G401.6 (cell line): ENCODE results near the gene GNG11.

Experiments
- FAIRE-seq: peaks from 2 replicates; lab custom pipeline; 2012; peaks lifted over from hg19 to GRCh38; lab: Jason Lieb, UNC

Gene GNG11

DNA sequence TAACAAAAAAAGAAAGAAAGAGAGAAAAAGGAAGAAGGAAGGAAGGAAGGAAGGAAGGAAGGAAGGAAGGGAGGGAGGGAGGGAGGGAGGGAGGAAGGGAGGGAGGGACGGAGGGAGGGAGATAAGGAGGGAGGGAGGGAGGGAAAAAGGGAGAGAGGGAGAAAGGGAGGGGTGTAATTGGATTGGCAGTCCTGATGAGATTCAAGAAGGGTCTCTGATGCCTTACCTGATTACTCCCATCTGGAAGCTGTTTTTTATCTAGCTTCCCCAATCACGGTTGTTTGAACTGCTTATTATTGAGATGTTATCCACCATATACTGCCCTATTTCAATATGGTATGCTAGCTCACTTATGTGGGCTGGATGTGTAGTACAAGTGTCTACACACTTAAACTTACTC lies 27.3 kb downstream of the GNG11 start:
- no peak for FAIRE-seq

GRCh38 chr7:93949423-93949822 lies 27.9 kb downstream of the GNG11 start:
- FAIRE-seq, result no peak

GRCh38 chr7:93955304-93955703 lies 33.8 kb downstream of the GNG11 start:
- no peak for FAIRE-seq

- FAIRE-seq, result no peak
Observed at GRCh38 chr7:93957767-93958166, 36.2 kb downstream of the GNG11 start.

- FAIRE-seq, result no peak
Observed at GRCh38 chr7:93958216-93958615, 36.7 kb downstream of the GNG11 start.

GRCh38 chr7:93958651-93959050 lies 37.1 kb downstream of the GNG11 start:
- FAIRE-seq, result no peak

- FAIRE-seq, result no peak
Observed at GRCh38 chr7:93960986-93961385, 39.5 kb downstream of the GNG11 start.

GRCh38 chr7:93964262-93964661 lies 42.7 kb downstream of the GNG11 start:
- FAIRE-seq, result no peak

DNA sequence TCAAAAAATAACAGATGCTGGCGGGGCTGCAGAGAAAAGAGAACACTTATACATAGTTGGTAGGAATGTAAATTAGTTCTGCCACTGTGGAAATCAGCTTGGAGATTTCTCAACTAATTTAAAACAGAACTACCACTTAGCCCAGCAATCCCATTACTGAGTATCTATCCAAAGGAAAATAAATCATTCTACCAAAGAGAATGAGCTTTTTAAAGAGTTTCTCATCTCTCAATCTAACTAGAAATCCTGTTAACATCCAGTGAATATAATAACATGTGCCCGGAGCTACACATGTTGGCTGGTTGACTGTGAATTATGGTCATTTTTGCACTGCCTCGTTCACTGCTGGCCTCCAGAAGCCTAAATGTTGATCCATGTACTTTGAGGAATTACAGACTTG lies 43.3 kb downstream of the GNG11 start:
- no peak for FAIRE-seq

DNA sequence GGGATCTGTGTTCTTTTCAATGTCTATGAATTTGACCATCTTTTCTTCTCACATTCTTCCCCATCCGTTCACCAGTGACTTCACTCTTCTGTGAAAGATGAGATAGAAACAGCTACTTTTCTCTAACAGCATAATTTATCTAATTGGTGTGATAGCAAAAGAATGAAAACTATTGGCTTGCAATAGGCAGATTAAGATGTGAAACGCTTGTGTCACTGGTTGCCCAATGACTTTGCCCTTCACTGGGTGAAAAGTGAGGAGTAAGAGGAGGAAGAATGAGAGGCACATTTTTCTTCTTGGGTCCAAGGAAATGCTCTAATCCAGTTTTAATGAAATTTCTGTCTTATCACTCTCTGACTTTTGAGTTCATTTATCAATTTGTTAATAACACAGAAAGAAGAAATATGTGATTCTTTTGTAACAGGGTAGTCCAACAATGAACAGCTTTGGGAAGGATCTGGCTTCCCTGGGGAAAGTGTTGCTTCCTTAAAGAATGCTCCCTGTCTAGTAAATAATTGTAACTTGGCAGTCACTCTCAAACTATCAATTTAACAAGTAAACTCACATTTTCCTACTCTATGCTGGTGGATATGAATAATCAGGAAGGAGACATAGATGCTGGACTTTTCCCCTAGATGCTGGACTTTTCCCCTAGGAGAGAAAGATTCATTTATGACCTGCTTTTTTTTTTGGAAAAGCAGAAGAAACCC lies 47.5 kb downstream of the GNG11 start:
- FAIRE-seq, result no peak

DNA sequence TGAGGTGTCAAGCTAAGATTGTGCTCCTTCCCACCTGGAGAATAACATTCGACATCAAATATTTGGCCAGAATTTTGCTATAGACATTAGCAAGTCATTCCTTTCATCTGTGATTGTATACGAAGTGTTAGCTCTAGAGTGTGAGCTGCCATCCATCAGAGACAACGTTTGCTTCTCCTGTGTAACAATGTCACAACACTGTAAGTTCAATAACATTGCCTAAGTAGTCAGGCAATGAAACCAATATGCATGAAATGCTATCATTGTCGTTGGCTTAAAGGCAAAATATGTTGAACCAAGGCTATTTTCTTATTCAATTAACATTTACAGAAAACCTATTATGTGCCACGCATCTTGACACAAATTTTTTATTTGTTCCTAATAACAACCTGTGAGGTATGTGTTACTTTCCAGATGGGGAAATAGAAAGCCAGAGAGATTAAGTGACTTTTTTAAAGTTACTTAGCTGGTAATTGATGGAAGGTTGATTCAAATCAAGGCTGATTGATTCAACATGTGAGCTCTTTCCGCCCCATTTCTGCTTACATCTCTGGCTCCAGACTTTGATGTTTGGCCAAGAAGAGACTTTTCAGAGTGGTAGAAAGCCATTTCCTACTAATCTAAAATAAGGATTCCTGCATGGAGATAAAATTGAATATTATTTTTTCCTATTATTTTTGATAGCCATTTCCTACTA lies 50.6 kb downstream of the GNG11 start:
- FAIRE-seq, result no peak

DNA sequence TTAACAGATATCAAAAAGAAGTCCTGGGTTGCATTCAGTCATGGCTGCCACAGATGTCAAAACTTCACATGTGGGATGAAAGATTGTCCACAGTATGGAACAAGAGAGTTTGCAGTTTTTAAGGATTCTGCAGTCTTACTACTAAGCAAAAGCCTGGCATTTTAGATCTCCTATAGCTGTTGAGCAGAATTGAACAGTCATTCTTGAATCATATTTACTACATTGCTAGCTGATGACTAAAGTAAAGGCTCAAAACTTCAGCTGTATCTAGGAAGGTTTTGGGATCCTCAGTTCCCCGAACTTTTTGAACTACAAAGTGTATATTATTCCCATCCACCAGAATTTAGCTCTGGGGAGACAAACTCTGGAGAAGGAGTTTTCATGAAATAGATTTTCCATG lies 51.6 kb downstream of the GNG11 start:
- no peak for FAIRE-seq

DNA sequence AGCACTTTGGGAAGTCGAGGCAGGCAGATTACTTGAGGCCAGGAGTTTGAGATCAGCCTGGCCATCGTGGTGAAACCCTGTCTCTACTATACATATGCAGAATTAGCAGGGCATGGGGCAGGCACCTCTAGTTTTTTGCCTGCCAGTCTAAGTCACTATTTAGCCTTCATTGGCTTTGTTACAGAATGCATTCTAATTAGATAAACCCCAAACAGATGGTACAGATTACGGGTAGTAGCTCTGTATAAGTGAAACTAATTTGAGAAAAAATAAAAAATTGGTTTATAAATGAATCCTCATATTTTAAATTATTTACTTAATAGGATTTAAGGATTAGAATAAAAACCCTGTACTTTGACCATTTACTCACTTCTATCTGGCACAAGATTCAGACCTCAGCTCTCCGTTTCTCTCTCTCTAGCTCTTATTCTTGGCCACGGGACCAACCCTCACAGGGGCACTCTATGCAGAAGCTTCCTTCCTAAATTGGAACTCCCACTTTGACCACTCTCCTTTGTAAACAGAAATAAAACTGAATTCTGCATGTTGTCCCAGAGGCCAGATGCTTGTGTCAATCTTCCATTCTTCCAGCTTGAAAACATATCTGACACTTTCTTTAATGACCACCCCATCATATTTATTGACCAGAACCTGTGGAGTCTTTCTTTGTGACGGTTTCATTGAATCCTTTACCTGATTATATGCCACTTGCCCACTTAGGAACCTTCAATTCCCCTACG lies 55.8 kb downstream of the GNG11 start:
- FAIRE-seq, result no peak
